NCI-H69 (cell line): ENCODE data around the gene PLEKHA7.
"Not testable (repeated sequence)": the region's sequence is repeated elsewhere in the genome, so short reads cannot be mapped to it uniquely, and the experiment has no call there.

Experiments
- DNase-seq: peaks from one replicate; lab custom pipeline; 2025; lab: John Stamatoyannopoulos, UW

The PLEKHA7 gene

DNA sequence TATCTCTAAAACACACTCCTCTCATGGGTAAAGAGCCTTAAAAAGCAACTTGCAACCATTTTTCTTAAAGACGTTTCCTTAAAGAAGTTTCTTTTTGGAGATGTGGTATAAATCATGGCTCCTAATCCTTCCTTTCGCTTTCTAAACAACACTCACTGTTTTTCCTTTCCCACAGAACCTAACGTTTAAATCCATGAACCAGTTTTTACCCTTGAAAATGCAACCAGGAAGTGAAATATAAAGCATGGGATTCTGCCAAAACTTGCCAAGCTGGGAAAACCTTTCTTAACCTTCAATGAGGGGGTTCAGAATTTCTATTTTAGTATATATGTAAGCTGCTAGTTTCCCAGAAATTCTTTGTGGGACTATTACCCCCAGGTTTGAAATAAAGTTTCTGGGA, 8.6 kb downstream of the PLEKHA7 start:
- DNase-seq = no peak

DNA sequence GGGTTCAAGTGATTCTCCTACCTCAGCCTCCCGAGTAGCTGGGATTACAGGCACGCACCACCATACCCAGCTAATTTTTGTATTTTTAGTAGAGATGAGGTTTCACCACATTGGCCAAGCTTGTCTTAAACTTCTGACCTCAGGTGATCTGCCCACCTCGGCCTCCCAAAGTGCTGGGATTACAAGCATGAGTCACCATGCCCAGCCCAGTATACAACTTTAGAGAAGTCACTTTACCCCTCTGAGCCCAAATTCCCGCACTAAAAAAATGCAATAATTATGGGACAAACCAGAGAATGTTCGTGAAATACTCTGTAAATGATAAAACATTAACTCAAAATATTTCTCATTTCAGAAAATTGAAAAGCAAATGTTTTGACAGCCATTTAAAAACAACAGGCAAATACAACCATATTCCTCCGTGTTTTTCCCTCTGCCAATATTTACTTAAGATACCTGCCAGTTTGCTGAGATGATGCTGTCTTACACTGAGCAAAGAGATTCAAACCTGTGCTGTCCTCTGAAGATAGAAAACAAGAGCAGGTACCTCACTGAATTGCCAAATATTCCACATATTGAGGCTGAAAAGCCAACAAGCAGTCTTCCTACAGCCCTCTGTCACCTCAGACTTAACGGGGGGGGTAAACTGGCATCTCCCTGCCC, 9.6 kb downstream of the PLEKHA7 start:
- no peak for DNase-seq

DNA sequence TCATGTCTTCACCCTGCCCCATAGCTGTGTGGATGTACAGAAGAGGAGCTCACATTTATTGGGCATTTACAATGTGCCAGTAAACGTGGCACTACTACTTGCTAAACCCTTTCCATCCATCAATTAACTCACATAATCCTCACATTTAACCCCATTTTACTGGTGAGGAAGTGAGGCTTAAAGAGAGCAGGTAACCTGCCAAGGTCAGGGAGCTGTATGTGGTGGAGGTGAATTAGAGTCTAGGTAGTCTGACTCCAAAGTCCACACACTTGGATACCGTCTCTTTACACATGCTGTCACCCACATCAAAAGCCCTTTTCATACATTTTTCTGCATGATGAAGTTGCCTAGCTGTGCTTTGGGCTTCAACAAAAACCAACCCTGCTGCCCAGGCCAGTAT, 10.8 kb downstream of the PLEKHA7 start:
- DNase-seq = no peak

- no peak for DNase-seq
Observed at GRCh38 chr11:17002543-17002942, 11.7 kb downstream of the PLEKHA7 start.

- no peak for DNase-seq
Observed at GRCh38 chr11:17001806-17002205, 12.4 kb downstream of the PLEKHA7 start.

DNA sequence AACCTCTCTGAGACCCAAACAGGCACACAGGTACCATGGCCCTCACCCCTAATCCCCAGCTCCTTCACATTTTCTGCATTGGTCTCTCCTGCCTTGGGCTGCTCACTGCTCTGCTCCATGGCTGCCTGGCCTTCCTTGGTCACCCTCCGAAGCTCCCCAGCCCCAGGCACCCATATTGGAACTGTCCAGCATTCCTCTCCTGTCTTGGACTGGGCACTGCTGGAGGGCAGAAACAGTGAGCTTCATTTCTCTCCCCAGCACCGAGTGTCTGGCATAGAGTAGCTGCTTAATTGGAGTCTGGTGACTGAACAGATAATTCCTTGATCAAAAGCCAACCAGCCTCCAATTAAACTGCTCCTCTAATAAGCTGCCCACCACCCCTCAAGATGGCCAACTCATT, 13.2 kb downstream of the PLEKHA7 start:
- no peak for DNase-seq

GRCh38 chr11:17000253-17000652, 14.0 kb downstream of the PLEKHA7 start:
- not testable (repeated sequence) for DNase-seq

GRCh38 chr11:16999116-16999515, 15.1 kb downstream of the PLEKHA7 start:
- DNase-seq = no peak

- DNase-seq = no peak
Observed at GRCh38 chr11:16997624-16998023, 16.6 kb downstream of the PLEKHA7 start.

GRCh38 chr11:16993495-16993894, 20.7 kb downstream of the PLEKHA7 start:
- no peak for DNase-seq

GRCh38 chr11:16992846-16993245, 21.4 kb downstream of the PLEKHA7 start:
- DNase-seq = no peak

GRCh38 chr11:16989554-16989953, 24.7 kb downstream of the PLEKHA7 start:
- peak; percentile 70 for DNase-seq

- no peak for DNase-seq
Observed at GRCh38 chr11:16987205-16987568, 27.0 kb downstream of the PLEKHA7 start.

- peak; percentile 74 for DNase-seq
Observed at GRCh38 chr11:16986434-16987204, 27.6 kb downstream of the PLEKHA7 start.

DNA sequence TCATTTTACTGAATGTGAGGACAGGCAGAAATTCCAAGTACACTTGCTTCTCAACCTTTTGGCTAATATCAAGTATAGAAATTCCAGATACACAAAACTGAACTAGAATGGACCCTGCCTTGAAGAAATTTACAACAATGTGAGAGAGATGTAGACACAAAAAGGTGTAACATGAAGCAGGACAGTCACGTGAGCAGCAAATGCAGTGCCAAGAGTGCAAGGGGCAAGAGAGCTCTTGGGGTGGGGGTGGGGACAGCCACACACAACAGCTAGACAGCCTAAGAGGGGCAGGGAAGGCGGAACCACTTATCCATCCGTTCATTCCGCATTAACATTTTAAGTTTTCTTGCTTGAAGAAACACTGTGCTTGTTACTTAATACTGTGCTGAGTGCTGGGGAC, 28.9 kb downstream of the PLEKHA7 start:
- DNase-seq = no peak

DNA sequence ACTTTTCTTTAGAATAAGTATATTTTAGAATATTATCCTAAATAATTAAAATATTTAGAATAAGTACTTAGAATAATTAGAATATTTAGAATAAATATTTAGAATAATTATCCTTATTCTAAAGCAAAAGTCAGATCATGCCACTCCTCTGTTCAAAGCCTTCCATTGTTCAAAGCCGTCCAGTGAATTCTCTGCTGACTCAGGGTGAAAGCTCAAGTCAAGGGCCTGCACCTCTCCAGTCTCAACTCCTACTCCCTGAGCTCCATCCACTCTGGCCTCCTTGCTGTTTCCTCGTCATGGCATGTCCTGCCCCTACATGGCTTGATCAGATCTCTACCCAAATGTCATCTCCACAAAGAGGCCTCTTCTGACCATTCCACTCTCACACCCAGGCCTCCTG, 30.0 kb downstream of the PLEKHA7 start:
- no peak for DNase-seq

DNA sequence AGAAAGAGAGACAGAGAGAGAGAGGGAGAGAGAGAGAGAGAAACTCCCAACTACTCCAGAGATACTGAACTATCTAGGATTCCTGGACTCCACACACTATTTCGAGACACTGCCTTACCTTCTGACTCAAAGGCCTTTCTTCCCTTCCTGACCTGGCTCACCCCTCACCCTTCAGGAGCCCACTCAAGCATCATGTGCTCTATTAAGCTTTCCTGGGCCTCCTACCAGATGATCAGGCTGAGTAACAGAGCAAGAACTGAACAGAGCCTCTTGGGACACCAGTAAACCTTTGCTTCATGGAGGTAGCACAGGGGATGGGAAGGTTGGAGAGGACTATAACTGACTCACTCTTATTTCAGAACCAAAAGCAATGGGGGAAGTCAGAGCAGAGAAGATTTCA, 31.4 kb downstream of the PLEKHA7 start:
- DNase-seq = no peak

- no peak for DNase-seq
Observed at GRCh38 chr11:16982256-16982671, 31.9 kb downstream of the PLEKHA7 start.

GRCh38 chr11:16981651-16982194, 32.5 kb downstream of the PLEKHA7 start:
- peak; percentile 82 for DNase-seq

DNA sequence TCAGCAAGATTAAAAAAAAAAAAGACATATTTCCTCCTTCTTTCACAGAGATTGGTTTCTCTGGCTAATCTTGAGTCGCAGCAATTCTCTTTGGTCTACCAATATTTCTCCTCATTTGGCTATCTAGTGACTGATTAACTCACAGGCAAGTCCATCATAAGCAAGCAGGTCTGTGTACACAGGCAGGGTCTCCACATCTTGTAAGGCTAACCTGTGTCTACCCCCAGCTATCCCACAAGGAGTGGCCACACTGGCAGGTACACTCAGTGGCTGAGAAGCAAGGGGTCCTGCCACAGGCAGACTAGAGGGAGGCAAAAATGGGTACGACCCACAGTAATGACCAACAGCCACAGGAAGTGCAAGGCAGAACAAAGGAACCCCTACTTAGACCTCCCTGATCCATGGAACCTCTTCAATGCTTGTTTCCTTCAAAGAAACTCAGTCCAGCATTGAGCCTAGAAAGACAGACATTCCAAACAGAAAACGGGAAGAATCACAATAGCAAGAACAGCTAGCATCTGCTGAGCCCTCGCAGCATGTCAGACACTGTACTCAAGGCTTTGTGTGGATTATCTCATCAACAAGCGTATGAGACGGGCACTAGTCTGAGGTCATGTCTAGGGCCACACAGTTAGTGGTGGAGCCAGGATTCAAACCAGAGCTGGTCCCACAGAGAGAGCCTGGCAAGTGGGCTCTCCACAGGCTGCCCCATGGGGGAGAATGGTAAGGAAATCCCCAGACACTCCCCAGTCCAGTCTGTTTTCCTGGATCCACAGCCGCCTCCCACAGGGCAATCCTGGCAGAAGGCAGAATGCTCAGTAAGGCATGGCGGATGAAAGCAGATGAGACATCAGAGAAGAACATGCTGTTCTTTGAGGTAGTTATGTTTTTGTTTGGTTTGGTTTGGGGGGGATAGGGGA, 34.3 kb downstream of the PLEKHA7 start:
- no peak for DNase-seq

DNA sequence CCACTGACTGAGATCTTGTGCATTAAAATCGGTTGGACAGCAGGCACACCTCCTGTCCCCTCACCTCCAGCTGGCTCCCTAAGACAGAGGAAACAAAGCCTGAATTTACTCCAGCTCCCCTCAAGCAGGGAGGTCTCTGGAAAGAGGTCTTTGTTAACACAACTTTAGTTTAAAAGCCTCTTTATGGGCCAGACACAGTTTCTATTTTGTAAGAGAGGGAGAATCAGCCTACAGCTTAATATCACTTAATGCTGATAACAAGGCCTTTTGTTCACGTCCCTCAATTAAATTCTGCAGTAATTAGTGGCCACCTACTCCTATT, 36.3 kb downstream of the PLEKHA7 start:
- no peak for DNase-seq

DNA sequence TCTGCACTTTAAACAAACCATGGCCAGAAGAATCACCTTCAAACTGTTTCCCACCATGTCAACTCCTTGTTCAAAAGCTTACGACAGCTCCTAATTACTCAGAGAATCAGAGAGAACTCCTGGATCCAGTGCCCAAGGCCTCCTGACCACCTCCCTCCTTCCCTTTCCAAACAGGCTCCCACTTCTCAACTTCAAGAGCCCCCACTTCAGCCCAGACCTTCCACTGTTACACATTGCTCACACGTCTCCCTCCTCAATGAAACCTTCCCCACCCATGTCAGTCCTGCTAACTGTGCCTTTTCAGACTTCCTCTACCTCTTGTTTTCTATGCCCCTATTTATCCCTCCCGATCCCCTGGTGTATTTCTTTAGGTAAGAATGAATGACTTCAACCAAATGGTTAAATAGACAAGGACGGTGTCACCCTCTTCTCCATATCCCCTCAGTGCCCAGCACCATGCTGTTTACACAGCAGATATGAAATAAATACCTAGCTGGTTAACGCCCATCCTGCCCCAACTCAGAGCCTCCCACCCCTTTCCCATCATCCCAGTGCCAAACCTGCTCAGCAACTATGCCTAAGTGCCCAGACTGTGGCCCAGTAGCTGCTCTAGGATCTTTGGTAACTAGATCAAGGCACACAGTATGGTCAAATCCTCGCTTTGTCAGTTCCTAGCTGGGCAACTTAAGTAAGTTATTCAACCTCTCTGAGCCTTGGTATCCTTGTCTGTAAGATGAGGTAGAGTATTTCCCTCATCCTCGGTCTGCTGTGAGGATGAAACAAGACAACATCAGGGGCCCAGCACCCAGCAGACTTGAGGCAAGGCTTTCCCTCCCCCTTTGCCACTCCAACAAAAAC, 36.8 kb downstream of the PLEKHA7 start:
- no peak for DNase-seq
